B cell (primary cell): Measurements from ENCODE around the gene SEC61A1. TPM values are rescaled to one million over a fixed set of nuclear protein-coding genes. Genes with fewer than 3 reads are reported as not detected.

Source experiments
- ATAC-seq: fragments of 200-7000 bp; cut with Tn5 transposase; one replicate; pipeline ENCODE4 v1.10.0; 2021; ENCODE audit warnings: low read depth, mild to moderate bottlenecking, moderate number of reproducible peaks, moderate library complexity
- CTCF ChIA-PET: fragments of 350-600 bp; sonication (Branson Sonifier 250); formaldehyde crosslinking; loops from one replicate; lab custom pipeline; 2021; ENCODE audit warnings: antibody characterized with exemption, inconsistent platforms; lab: Charles Lee
- POLR2A ChIA-PET: fragments of 350-600 bp; sonication (Branson Sonifier 250); formaldehyde crosslinking; loops from one replicate; lab custom pipeline; 2021; ENCODE audit warnings: antibody characterized with exemption; lab: Charles Lee
- DNase-seq: peaks from one replicate; pipeline ENCODE4 v3.0.0; 2013
- H2AFZ ChIP-seq: 2 replicates; pipeline ENCODE4 v1.6.1; 2012; ENCODE audit warnings: mild to moderate bottlenecking, low read depth, low read length; ENCODE audit not compliant: insufficient read depth, poor library complexity, severe bottlenecking
- H3K27ac ChIP-seq, 2 donors: 1 replicate in 1 of 2; 2 replicates in 1 of 2; pipeline ENCODE4 v1.5.1; 2012 to 2013; ENCODE audit warnings: low read length in 2 of 2, mild to moderate bottlenecking in 2 of 2, moderate library complexity in 1 of 2
- H3K27me3 ChIP-seq, 4 experiments: fragments of 200-600 bp in 1 of 4; sonication (generic) in 1 of 4; replicated peaks in 1 of 4; 1 replicate in 2 of 4; 2 replicates in 2 of 4; pipeline versions ENCODE4 v1.6.1 to v1.7.0; 2013 to 2016; ENCODE audit warnings: low read length in 3 of 4, mild to moderate bottlenecking in 2 of 4, mixed read lengths in 1 of 4, moderate library complexity in 1 of 4; ENCODE audit not compliant: insufficient read depth in 4 of 4, control insufficient read depth in 3 of 4; ENCODE audit errors: control extremely low read depth in 1 of 4
- H3K36me3 ChIP-seq, 2 experiments: replicated peaks in 1 of 2; 1 replicate in 1 of 2; 2 replicates in 1 of 2; pipeline versions ENCODE4 v1.6.1 to v1.7.1; 2013; ENCODE audit warnings: low read length in 1 of 2; ENCODE audit not compliant: insufficient read depth in 2 of 2, control insufficient read depth in 1 of 2; ENCODE audit errors: control extremely low read depth in 1 of 2, extremely low read depth in 1 of 2
- H3K4me1 ChIP-seq, 2 donors: fragments of 200-600 bp in 1 of 2; sonication (generic) in 1 of 2; 1 replicate in 1 of 2; 2 replicates in 1 of 2; pipeline versions ENCODE4 v1.5.1 to v1.6.1; 2013 to 2017; ENCODE audit warnings: low read length in 2 of 2; ENCODE audit not compliant: control insufficient read depth in 2 of 2, insufficient read depth in 2 of 2
- H3K4me2 ChIP-seq: replicated peaks from 2 replicates; pipeline ENCODE3; 2012; ENCODE audit warnings: mild to moderate bottlenecking, low read depth, low read length; ENCODE audit not compliant: poor library complexity, severe bottlenecking
- H3K4me3 ChIP-seq, 5 experiments: fragments of 200-600 bp in 1 of 5; sonication (generic) in 1 of 5; 1 replicate in 3 of 5; 2 replicates in 2 of 5; pipeline versions ENCODE4 v1.5.1 to v1.7.0; 2011 to 2016; ENCODE audit warnings: low read length in 4 of 5, mild to moderate bottlenecking in 4 of 5, low read depth in 2 of 5, control low read depth in 1 of 5, moderate library complexity in 1 of 5; ENCODE audit not compliant: insufficient read depth in 1 of 5; ENCODE audit errors: control extremely low read depth in 1 of 5, extremely low read depth in 1 of 5
- H3K79me2 ChIP-seq: fragments of 200-600 bp; sonication (generic); one replicate; pipeline ENCODE4 v1.6.0; 2016; ENCODE audit warnings: low read length; ENCODE audit not compliant: control insufficient read depth, insufficient read depth
- H3K9ac ChIP-seq: fragments of 200-600 bp; sonication (generic); 2 replicates; pipeline ENCODE4 v1.6.1; 2017; ENCODE audit warnings: mild to moderate bottlenecking, low read length, moderate library complexity
- H3K9me3 ChIP-seq, 3 donors: one replicate each; pipeline versions ENCODE4 v1.6.1 to v1.7.1; 2013; ENCODE audit warnings: low read length in 2 of 3; ENCODE audit not compliant: control insufficient read depth in 2 of 3, insufficient read depth in 1 of 3; ENCODE audit errors: control extremely low read depth in 1 of 3
- H4K20me1 ChIP-seq: 2 replicates; pipeline ENCODE4 v1.6.0; 2012; ENCODE audit warnings: mild to moderate bottlenecking, low read length; ENCODE audit not compliant: insufficient read depth, control insufficient read depth, poor library complexity, severe bottlenecking
- H3K27ac Mint-ChIP-seq: one replicate; pipeline ENCODE4 v1.8.0; 2021; ENCODE audit warnings: mixed read lengths
- H3K27me3 Mint-ChIP-seq: one replicate; pipeline ENCODE4 v1.8.0; 2021; ENCODE audit warnings: mixed read lengths
- H3K4me1 Mint-ChIP-seq: one replicate; pipeline ENCODE4 v1.8.0; 2021; ENCODE audit warnings: mixed read lengths
- H3K4me3 Mint-ChIP-seq: one replicate; pipeline ENCODE4 v1.8.0; 2021; ENCODE audit warnings: mixed read lengths
- H3K9me3 Mint-ChIP-seq: one replicate; pipeline ENCODE4 v1.8.0; 2022; ENCODE audit warnings: mixed read lengths; ENCODE audit not compliant: insufficient read depth
- EZH2 ChIP-seq: IDR thresholded peaks from 2 replicates; pipeline ENCODE4 v1.6.1; 2012; ENCODE audit warnings: borderline replicate concordance, low read depth, mild to moderate bottlenecking, moderate library complexity, low read length; ENCODE audit not compliant: insufficient read depth, poor library complexity, severe bottlenecking
- WGBS: methylation state at CpG from one replicate; pipeline ENCODE4 v1.1.5; 2013; ENCODE audit warnings: missing lambda C conversion rate; ENCODE audit not compliant: insufficient coverage; 5-methylcytosine and 5-hydroxymethylcytosine counted together
- intact Hi-C: fragments of 100-400 bp; cut with micrococcal nuclease; formaldehyde crosslinking; loops from one replicate; pipeline ENCODE4 v1.10.0; 2022
- polyA plus RNA-seq: library from polyadenylated mRNA; depleted of rRNA; stranded (reverse); fragments of >200 nt; gene quantifications from 2 replicates; pipeline ENCODE4 v1.2.3, GENCODE V29; 2012
- total RNA-seq, 2 donors: library from RNA; stranded (reverse); fragments of 120-200 nt in 1 of 2; gene quantifications; 1 replicate in 1 of 2; 2 replicates in 1 of 2; pipeline versions ENCODE4 v1.2.3 to v1.2.4, GENCODE V29; 2013 to 2022
- TF ChIP-seq, protein P1 (sequence below): fragments of 200-600 bp; IDR thresholded peaks from one replicate; pipeline ENCODE4 v1.8.0; 2022; ENCODE audit warnings: antibody characterized with exemption, mild to moderate bottlenecking

Gene SEC61A1
- total and polyA plus RNA-seq, 2 donors (not counting 1 experiment from before 2014, with no cell fraction given) = 48.4 to 79.4 TPM

- H3K4me1 ChIP-seq = no peaks in the 10 kb centered on the region
- no peak overlapping the region for H3K9ac ChIP-seq
- H3K36me3 ChIP-seq = peaks cover 0 to 78% of the 10 kb centered on the region in 2 experiments
- no peak overlapping the region for H3K27ac ChIP-seq
- no peak for TF ChIP-seq EZH2
- TF ChIP-seq, protein P1, sequence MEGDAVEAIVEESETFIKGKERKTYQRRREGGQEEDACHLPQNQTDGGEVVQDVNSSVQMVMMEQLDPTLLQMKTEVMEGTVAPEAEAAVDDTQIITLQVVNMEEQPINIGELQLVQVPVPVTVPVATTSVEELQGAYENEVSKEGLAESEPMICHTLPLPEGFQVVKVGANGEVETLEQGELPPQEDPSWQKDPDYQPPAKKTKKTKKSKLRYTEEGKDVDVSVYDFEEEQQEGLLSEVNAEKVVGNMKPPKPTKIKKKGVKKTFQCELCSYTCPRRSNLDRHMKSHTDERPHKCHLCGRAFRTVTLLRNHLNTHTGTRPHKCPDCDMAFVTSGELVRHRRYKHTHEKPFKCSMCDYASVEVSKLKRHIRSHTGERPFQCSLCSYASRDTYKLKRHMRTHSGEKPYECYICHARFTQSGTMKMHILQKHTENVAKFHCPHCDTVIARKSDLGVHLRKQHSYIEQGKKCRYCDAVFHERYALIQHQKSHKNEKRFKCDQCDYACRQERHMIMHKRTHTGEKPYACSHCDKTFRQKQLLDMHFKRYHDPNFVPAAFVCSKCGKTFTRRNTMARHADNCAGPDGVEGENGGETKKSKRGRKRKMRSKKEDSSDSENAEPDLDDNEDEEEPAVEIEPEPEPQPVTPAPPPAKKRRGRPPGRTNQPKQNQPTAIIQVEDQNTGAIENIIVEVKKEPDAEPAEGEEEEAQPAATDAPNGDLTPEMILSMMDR = no peak
- Mint-ChIP-seq H3K27ac (no peak overlapping the region), H3K9me3 (no peaks in the 10 kb centered on the region), H3K4me1 (no peaks in the 10 kb centered on the region), H3K4me3 (no peak overlapping the region), H3K27me3 (no peaks in the 10 kb centered on the region)
- POLR2A ChIA-PET = no interaction called here
- H3K27me3 ChIP-seq = no peaks in the 10 kb centered on the region
- no peak overlapping the region for H3K4me3 ChIP-seq
- DNase-seq = no peak
- H3K79me2 ChIP-seq = no peaks in the 10 kb centered on the region
- CTCF ChIA-PET = interaction anchor here (1.4 to 8.3 kb wide), 2 partner anchors 10 to 33 kb away, joined by 3 to 78 read pairs; no protein-coding TSS in a partner anchor
- WGBS = 80% methylated on average over 1 of the region's 2 CpGs
- intact Hi-C loops = no loop called here
- H3K9me3 ChIP-seq = no peaks in the 10 kb centered on the region
- H2AFZ ChIP-seq = no peak overlapping the region
- no peak for ATAC-seq
- no peak overlapping the region for H3K4me2 ChIP-seq
- H4K20me1 ChIP-seq = no peaks in the 10 kb centered on the region
These were observed 48.4 kb downstream of the SEC61A1 start for GRCh38 chr3:128100638-128101037.

DNA sequence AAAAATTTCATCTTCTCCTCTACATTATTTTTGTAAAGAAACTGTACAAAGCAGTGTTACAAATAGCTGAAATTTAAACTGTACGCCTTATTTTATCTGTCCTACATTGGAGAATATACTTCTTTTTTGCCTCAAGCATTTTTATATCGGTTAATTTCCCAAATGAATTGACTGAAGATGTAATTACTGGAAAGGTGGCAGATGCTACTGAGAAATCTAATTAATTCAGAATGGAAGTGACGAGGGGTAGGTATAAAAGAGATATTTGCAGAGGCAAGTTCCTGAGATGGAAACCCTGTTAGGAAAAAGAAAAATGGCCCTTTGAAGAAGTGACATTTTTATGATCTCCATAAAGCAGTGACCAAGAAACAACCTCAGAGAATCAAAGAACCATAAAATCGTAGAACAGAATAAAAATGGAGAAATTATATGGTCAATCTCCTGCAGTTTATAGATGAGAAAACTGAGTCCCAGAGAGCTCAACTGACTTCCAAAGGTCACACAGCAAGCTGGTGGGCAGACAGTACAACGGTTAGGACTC, 51.0 kb downstream of the SEC61A1 start:
- Histone ChIP-seq H3K79me2 (peaks cover 13% of the 10 kb centered on the region), H3K4me1 (no peaks in the 10 kb centered on the region), H4K20me1 (no peaks in the 10 kb centered on the region), H3K27ac (no peak overlapping the region), H3K4me3 (no peak overlapping the region), H3K9me3 (no peaks in the 10 kb centered on the region), H3K27me3 (no peaks in the 10 kb centered on the region), H3K4me2 (no peak overlapping the region), H3K9ac (no peak overlapping the region), H2AFZ (no peak overlapping the region), H3K36me3 (peaks cover 1 to 66% of the 10 kb centered on the region in 2 experiments)
- ChIA-PET POLR2A (no interaction called here), CTCF (interaction anchor here (0.7 to 1.5 kb wide), 2 partner anchors 8 to 9 kb away, joined by 3 to 9 read pairs; no protein-coding TSS in a partner anchor)
- intact Hi-C loops = no loop called here
- no peak for ATAC-seq
- no peaks in the 10 kb centered on the region for H3K4me1 Mint-ChIP-seq
- no peak overlapping the region for H3K4me3 Mint-ChIP-seq
- H3K9me3 Mint-ChIP-seq = no peaks in the 10 kb centered on the region
- TF ChIP-seq, protein P1 = no peak
- TF ChIP-seq EZH2 = no peak
- no peak overlapping the region for H3K27ac Mint-ChIP-seq
- WGBS = 100% methylated on average over 1 of the region's 5 CpGs
- no peak for DNase-seq
- no peaks in the 10 kb centered on the region for H3K27me3 Mint-ChIP-seq
